Activated naive CD4-positive, alpha-beta T cell treated with anti-CD3 and anti-CD28 coated beads, Interleukin-2, amount 10 ng/mL, durations not matched to agents 5 hours and 36 hours (primary cell): ENCODE data around the gene GCAT. TPM values are rescaled to one million over a fixed set of nuclear protein-coding genes. Genes with fewer than 3 reads are reported as not detected.
A peak's percentile ranks its signal among the peaks of the same experiment; 100 is the strongest.

Source experiments
- microRNA-seq: library from miRNA; unstranded; fragments of <30 nt; microRNA quantifications from one replicate; pipeline ENCODE4 v1.2.0, GENCODE V29; 2022; ENCODE audit warnings: borderline microRNAs expressed, borderline replicate concordance
- total RNA-seq, 2 experiments: library from RNA; stranded (reverse); gene quantifications; one replicate each; pipeline ENCODE4 v1.2.3, GENCODE V29; 2021

Gene GCAT
- 10 to 100 TPM; 12.3 to 13.0 TPM for total RNA-seq

DNA sequence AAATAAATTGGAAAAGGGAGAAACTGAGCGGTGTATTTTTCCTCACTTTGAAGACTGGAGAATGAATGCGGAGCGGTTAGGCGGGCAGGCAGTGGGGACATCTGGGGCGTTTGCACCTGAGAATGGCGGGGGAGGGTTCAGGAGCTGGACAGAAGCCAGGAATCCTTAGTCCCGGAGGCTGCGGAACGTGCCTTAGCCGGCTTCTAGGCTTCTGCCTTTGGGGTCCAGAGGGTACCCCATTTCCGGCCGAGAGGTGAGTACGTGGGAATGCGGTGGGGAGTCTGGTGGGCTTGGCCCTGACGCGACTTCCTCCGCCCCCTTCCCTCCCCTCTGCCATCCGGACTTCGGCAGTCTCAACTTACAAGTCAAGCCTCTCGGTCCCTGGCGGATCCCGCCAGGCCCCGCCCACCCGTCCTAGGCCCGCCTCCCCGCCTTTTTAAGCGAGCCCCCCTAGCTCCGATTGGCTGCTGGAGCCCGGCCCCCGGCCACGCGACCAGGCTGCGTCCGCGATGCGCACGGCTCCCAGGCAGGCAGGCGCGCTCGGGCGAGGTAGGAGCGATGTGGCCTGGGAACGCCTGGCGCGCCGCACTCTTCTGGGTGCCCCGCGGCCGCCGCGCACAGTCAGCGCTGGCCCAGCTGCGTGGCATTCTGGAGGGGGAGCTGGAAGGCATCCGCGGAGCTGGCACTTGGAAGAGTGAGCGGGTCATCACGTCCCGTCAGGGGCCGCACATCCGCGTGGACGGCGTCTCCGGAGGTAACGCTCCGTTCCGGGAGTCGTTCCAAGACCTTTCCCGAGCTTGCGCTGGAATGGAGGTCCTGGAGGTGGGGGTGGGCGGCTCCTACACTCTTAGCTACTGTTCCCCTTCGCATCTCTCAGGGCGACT lies at the start of gene GCAT:
Gene GCAT (plus strand): TSS at position 525 of the 884 bp plus-strand sequence. CDS start 34 bp downstream, at position 559.

DNA sequence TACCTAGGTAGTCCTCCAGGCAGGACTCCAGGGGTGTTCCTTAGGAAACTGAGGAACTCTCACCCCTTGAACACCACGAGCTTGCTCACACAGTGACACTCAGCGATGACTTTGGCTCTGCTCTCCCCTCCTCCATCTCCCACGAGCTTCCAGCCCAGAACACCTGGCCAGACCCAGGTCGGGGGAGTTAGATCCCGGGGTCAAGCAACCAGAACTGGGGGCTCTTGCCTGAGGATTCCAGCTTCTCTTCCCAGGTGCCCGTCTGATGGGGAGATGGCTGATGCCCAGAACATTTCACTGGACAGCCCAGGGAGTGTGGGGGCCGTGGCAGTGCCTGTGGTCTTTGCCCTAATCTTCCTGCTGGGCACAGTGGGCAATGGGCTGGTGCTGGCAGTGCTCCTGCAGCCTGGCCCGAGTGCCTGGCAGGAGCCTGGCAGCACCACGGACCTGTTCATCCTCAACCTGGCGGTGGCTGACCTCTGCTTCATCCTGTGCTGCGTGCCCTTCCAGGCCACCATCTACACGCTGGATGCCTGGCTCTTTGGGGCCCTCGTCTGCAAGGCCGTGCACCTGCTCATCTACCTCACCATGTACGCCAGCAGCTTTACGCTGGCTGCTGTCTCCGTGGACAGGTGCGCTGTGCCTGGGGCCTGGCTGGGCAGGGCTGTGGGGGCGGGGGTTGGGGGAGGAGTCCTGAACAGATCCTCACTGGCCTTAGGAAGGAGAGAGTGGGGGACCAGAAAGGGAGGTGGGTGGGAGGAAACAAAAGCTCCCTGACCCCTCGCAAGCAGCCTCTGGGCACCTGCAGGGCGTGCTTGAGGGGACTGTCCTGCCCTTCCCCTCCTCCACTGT lies 15.6 kb downstream of the GCAT start, which contains the start of gene GALR3:
Gene GALR3 (plus strand): TSS at position 249 of the 852 bp plus-strand sequence. CDS start 25 bp downstream, at position 274.

DNA sequence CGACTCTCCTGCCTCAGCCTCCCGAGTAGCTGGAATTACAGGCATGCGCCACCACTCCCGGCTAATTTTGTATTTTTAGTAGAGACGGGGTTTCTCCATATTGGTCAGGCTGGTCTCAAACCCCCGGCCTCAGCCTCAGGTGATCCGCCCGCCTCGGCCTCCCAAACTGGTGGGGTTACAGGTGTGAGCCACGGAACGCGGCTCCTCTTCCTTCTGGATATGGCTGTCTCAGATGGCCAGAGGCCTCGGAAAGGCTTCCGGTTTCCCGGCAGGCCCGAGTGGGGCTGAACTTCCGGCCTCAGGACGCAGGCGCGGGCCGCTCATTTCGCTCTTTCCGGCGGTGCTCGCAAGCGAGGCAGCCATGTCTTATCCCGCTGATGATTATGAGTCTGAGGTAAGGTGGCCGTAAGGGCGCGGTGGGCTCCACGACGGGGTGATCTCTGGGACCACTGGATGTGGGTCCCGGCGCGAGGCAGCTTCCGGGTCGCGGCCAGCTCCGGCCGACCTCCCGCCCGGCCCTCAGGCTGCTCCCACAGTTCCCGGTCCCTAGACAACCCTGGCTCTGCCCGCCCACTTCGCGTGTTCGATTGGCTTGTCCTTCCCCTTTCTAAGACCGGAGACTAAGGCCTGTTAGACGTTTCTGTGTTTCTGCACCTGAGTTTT lies 41.5 kb downstream of the GCAT start, which contains the start of gene EIF3L:
Gene EIF3L (plus strand): TSS at position 331 of the 663 bp plus-strand sequence. CDS start 31 bp downstream, at position 362.

Small RNAs within 50 kb of the gene (microRNA-seq; reads per million reads assigned to microRNA genes)
- gene MIR659 = 2.3 reads per million, percentile 6 among the genes with 10 or more reads in this experiment

Other genes starting within 250 kb of the GCAT start
- under 1 TPM in 1 of 2 experiments, not detected in 1; 0.22 TPM for gene CDC42EP1, start 247.5 kb upstream of the GCAT start, total RNA-seq
- gene LGALS2, start 227.8 kb upstream of the GCAT start, total RNA-seq = not detected
- 10 to 100 TPM; 59.8 to 61.1 TPM for gene GGA1, start 199.1 kb upstream of the GCAT start, total RNA-seq
- 100 to 1,000 TPM; 141 to 146 TPM for gene SH3BP1, start 168.3 kb upstream of the GCAT start, total RNA-seq
- gene PDXP, start 149.2 kb upstream of the GCAT start, total RNA-seq = 10 to 100 TPM; 19.3 to 20.4 TPM
- gene LGALS1, start 132.3 kb upstream of the GCAT start, total RNA-seq = 100 to 1,000 TPM; 723 to 732 TPM
- gene NOL12, start 121.6 kb upstream of the GCAT start, total RNA-seq = 10 to 100 TPM; 40.8 to 44.2 TPM
- 10 to 100 TPM; 38.4 to 39.6 TPM for gene TRIOBP, start 110.9 kb upstream of the GCAT start, total RNA-seq
- gene GALR3, start 15.4 kb downstream of the GCAT start, total RNA-seq = not detected
- gene ANKRD54, start 36.4 kb downstream of the GCAT start, total RNA-seq = 10 to 100 TPM; 19.3 to 19.5 TPM
- gene EIF3L, start 41.5 kb downstream of the GCAT start, total RNA-seq = 100 to 1,000 TPM; 740 to 742 TPM
- gene MICALL1, start 98.4 kb downstream of the GCAT start, total RNA-seq = 10 to 100 TPM; 31.6 to 36.1 TPM
- not detected for gene C22orf23, start 145.7 kb downstream of the GCAT start, total RNA-seq
- gene POLR2F, start 145.8 kb downstream of the GCAT start, total RNA-seq = 10 to 100 TPM; 54.7 to 56.1 TPM
- not detected for gene SOX10, start 176.6 kb downstream of the GCAT start, total RNA-seq
- gene PICK1, start 249.5 kb downstream of the GCAT start, total RNA-seq = 10 to 100 TPM; 16.5 to 19.0 TPM